WI38 (cell line): Measurements from ENCODE around the gene TLN1.

ENCODE experiments used
- H3K4me3 ChIP-seq: 2 replicates; pipeline ENCODE4 v1.5.1; 2011; ENCODE audit warnings: low read depth, mild to moderate bottlenecking, control low read depth, low read length
- TF ChIP-seq, protein P1 (sequence below): IDR thresholded peaks from 2 replicates; pipeline ENCODE4 v1.5.1; 2012; ENCODE audit warnings: low read depth, mild to moderate bottlenecking, control low read depth, low read length

The TLN1 gene

GRCh38 chr9:35649431-35650340 lies 82.3 kb downstream of the TLN1 start:
- TF ChIP-seq, protein P1, sequence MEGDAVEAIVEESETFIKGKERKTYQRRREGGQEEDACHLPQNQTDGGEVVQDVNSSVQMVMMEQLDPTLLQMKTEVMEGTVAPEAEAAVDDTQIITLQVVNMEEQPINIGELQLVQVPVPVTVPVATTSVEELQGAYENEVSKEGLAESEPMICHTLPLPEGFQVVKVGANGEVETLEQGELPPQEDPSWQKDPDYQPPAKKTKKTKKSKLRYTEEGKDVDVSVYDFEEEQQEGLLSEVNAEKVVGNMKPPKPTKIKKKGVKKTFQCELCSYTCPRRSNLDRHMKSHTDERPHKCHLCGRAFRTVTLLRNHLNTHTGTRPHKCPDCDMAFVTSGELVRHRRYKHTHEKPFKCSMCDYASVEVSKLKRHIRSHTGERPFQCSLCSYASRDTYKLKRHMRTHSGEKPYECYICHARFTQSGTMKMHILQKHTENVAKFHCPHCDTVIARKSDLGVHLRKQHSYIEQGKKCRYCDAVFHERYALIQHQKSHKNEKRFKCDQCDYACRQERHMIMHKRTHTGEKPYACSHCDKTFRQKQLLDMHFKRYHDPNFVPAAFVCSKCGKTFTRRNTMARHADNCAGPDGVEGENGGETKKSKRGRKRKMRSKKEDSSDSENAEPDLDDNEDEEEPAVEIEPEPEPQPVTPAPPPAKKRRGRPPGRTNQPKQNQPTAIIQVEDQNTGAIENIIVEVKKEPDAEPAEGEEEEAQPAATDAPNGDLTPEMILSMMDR: no peak
- H3K4me3 ChIP-seq: no peak overlapping the region
